ENCODE measurements around the gene DCK. TPM values are rescaled to one million over a fixed set of nuclear protein-coding genes. Genes with fewer than 3 reads are reported as not detected.
A peak's percentile ranks its signal among the peaks of the same experiment; 100 is the strongest.

Gene DCK
- total RNA-seq, 1 donor from 2014 or later: 7.5 TPM

GRCh38 chr4:70992391-70992881 is 1.0 kb upstream of the DCK start:
- DNase-seq: no peak
- H3K36me3 ChIP-seq: no peaks in the 10 kb centered on the region
- peak overlapping the region; percentile 84 for H3K4me3 ChIP-seq
- peak overlapping the region; percentile 91 for H3K27ac ChIP-seq (replicated peaks)
- H3K4me1 ChIP-seq: peaks cover 45% of the 10 kb centered on the region
- no peak for TF ChIP-seq CTCF (IDR thresholded peaks at IDR 0.05; ENCODE audit: borderline replicate concordance)
- H3K9me3 ChIP-seq (replicated peaks): no peaks in the 10 kb centered on the region
- intact Hi-C loops (cut with micrococcal nuclease): no loop called here
- H3K27me3 ChIP-seq (ENCODE audit: low read depth): no peaks in the 10 kb centered on the region

GRCh38 chr4:70994069-70994366 is 569 bp downstream of the DCK start:
- TF ChIP-seq CTCF (IDR thresholded peaks at IDR 0.05; ENCODE audit: borderline replicate concordance): no peak
- intact Hi-C loops (cut with micrococcal nuclease): no loop called here
- DNase-seq: no peak

GRCh38 chr4:70994387-70995099 is 1.1 kb downstream of the DCK start:
- peaks cover 45% of the 10 kb centered on the region for H3K4me1 ChIP-seq
- no peak for TF ChIP-seq CTCF (IDR thresholded peaks at IDR 0.05; ENCODE audit: borderline replicate concordance)
- H3K36me3 ChIP-seq: peaks cover 11% of the 10 kb centered on the region
- no peak for DNase-seq
- intact Hi-C loops (cut with micrococcal nuclease): no loop called here
- H3K9me3 ChIP-seq (replicated peaks): no peaks in the 10 kb centered on the region
- H3K27me3 ChIP-seq (ENCODE audit: low read depth): no peaks in the 10 kb centered on the region
- H3K4me3 ChIP-seq: peak overlapping the region; percentile 84
- H3K27ac ChIP-seq (replicated peaks): peak overlapping the region; percentile 91

More at GRCh38 chr4:70994069-70994366, 569 bp downstream of the DCK start:
- H3K27me3 ChIP-seq (ENCODE audit: low read depth): no peaks in the 10 kb centered on the region
- peak overlapping the region; percentile 91 for H3K27ac ChIP-seq (replicated peaks)
- peaks cover 45% of the 10 kb centered on the region for H3K4me1 ChIP-seq
- no peaks in the 10 kb centered on the region for H3K9me3 ChIP-seq (replicated peaks)
- H3K36me3 ChIP-seq: peaks cover 7% of the 10 kb centered on the region
- H3K4me3 ChIP-seq: peak overlapping the region; percentile 84

GRCh38 chr4:70996018-70996360 is 2.5 kb downstream of the DCK start:
- no peak overlapping the region for H3K27ac ChIP-seq (replicated peaks)
- H3K27me3 ChIP-seq (ENCODE audit: low read depth): no peaks in the 10 kb centered on the region
- no peaks in the 10 kb centered on the region for H3K9me3 ChIP-seq (replicated peaks)
- intact Hi-C loops (cut with micrococcal nuclease): no loop called here
- H3K4me1 ChIP-seq: peaks cover 45% of the 10 kb centered on the region
- no peak for DNase-seq
- H3K4me3 ChIP-seq: peak overlapping the region; percentile 10
- H3K36me3 ChIP-seq: peaks cover 16% of the 10 kb centered on the region
- no peak for TF ChIP-seq CTCF (IDR thresholded peaks at IDR 0.05; ENCODE audit: borderline replicate concordance)

- no peak overlapping the region for H3K4me3 ChIP-seq
- H3K4me1 ChIP-seq: peaks cover 45% of the 10 kb centered on the region
- DNase-seq: no peak
- H3K27ac ChIP-seq (replicated peaks): peak overlapping the region; percentile 17
- no peak for TF ChIP-seq CTCF (IDR thresholded peaks at IDR 0.05; ENCODE audit: borderline replicate concordance)
- no peaks in the 10 kb centered on the region for H3K9me3 ChIP-seq (replicated peaks)
- H3K36me3 ChIP-seq: peaks cover 16% of the 10 kb centered on the region
- intact Hi-C loops (cut with micrococcal nuclease): no loop called here
- no peaks in the 10 kb centered on the region for H3K27me3 ChIP-seq (ENCODE audit: low read depth)
Observed at GRCh38 chr4:70997036-70997435, 3.6 kb downstream of the DCK start.

Data from left ventricle myocardium inferior (tissue), 1 donor.